ENCODE results near the gene PCED1B.
A peak's percentile ranks its signal among the peaks of the same experiment; 100 is the strongest.

PCED1B gene

GRCh38 chr12:47079468-47079980 lies at the start of gene PCED1B, which contains the start of gene AMIGO2:
TSS of gene PCED1B (plus strand) at chr12:47079621. CDS start at chr12:47235064, 155,443 bp downstream.
TSS of gene AMIGO2 (minus strand) at chr12:47079959. CDS start at chr12:47079002, 957 bp downstream.
- Mint-ChIP-seq H3K27me3 (ENCODE audit: low read depth, poor library complexity) (peaks cover 49% of the 10 kb centered on the region), H3K9me3 (no peaks in the 10 kb centered on the region), H3K4me3 (peak within 1 kb of the TSS; percentile 87), H3K36me3 (ENCODE audit: low read depth) (no peaks in the 10 kb centered on the region), H3K4me1 (peaks cover 26% of the 10 kb centered on the region), H3K27ac (no peak within 1 kb of the TSS)
- peak; percentile 67 for DNase-seq
- TF ChIP-seq CTCF (IDR thresholded peaks at IDR 0.05) = no peak

GRCh38 chr12:47029903-47030302 lies 49.5 kb upstream of the PCED1B start:
- no peak for TF ChIP-seq CTCF (IDR thresholded peaks at IDR 0.05)
- Mint-ChIP-seq H3K4me1 (no peaks in the 10 kb centered on the region), H3K9me3 (no peaks in the 10 kb centered on the region), H3K36me3 (ENCODE audit: low read depth) (no peaks in the 10 kb centered on the region), H3K27ac (no peak overlapping the region), H3K4me3 (no peak overlapping the region), H3K27me3 (ENCODE audit: low read depth, poor library complexity) (peaks cover 4% of the 10 kb centered on the region)
- no peak for DNase-seq

- no peak overlapping the region for H3K27ac Mint-ChIP-seq
- no peaks in the 10 kb centered on the region for H3K9me3 Mint-ChIP-seq
- TF ChIP-seq CTCF (IDR thresholded peaks at IDR 0.05) = peak; percentile 55
- peaks cover 4% of the 10 kb centered on the region for H3K27me3 Mint-ChIP-seq (ENCODE audit: low read depth, poor library complexity)
- H3K36me3 Mint-ChIP-seq (ENCODE audit: low read depth) = no peaks in the 10 kb centered on the region
- no peak overlapping the region for H3K4me3 Mint-ChIP-seq
- H3K4me1 Mint-ChIP-seq = peaks cover 3% of the 10 kb centered on the region
- DNase-seq = no peak
These were observed 46.8 kb upstream of the PCED1B start for GRCh38 chr12:47032644-47033043.

- H3K9me3 Mint-ChIP-seq = no peaks in the 10 kb centered on the region
- no peak for DNase-seq
- TF ChIP-seq CTCF (IDR thresholded peaks at IDR 0.05) = no peak
- H3K27me3 Mint-ChIP-seq (ENCODE audit: low read depth, poor library complexity) = peaks cover 4% of the 10 kb centered on the region
- H3K4me3 Mint-ChIP-seq = no peak overlapping the region
- no peak overlapping the region for H3K27ac Mint-ChIP-seq
- H3K4me1 Mint-ChIP-seq = peaks cover 3% of the 10 kb centered on the region
- H3K36me3 Mint-ChIP-seq (ENCODE audit: low read depth) = no peaks in the 10 kb centered on the region
These were observed 46.3 kb upstream of the PCED1B start for GRCh38 chr12:47033081-47033480.

- TF ChIP-seq CTCF (IDR thresholded peaks at IDR 0.05) = no peak
- H3K4me3 Mint-ChIP-seq = no peak overlapping the region
- H3K4me1 Mint-ChIP-seq = peaks cover 3% of the 10 kb centered on the region
- H3K27ac Mint-ChIP-seq = no peak overlapping the region
- no peaks in the 10 kb centered on the region for H3K36me3 Mint-ChIP-seq (ENCODE audit: low read depth)
- H3K9me3 Mint-ChIP-seq = no peaks in the 10 kb centered on the region
- peaks cover 4% of the 10 kb centered on the region for H3K27me3 Mint-ChIP-seq (ENCODE audit: low read depth, poor library complexity)
- DNase-seq = no peak
These were observed 45.4 kb upstream of the PCED1B start for GRCh38 chr12:47033789-47034555.

GRCh38 chr12:47034661-47035060 lies 44.8 kb upstream of the PCED1B start:
- Mint-ChIP-seq H3K27ac (no peak overlapping the region), H3K27me3 (ENCODE audit: low read depth, poor library complexity) (peaks cover 4% of the 10 kb centered on the region), H3K36me3 (ENCODE audit: low read depth) (no peaks in the 10 kb centered on the region), H3K4me3 (no peak overlapping the region), H3K9me3 (no peaks in the 10 kb centered on the region), H3K4me1 (peaks cover 3% of the 10 kb centered on the region)
- DNase-seq = no peak
- TF ChIP-seq CTCF (IDR thresholded peaks at IDR 0.05) = no peak

Data from nephron progenitor cell (in vitro differentiated cells).